Heart left ventricle (tissue), 16 donors: ENCODE data around the gene ANXA2. TPM values are rescaled to one million over a fixed set of nuclear protein-coding genes. Genes with fewer than 3 reads are reported as not detected.

Experiments
- ATAC-seq, 4 donors: fragments of 200-7000 bp; cut with Tn5 transposase; one replicate each; pipeline ENCODE4 v1.9.1; 2020 to 2022; ENCODE audit warnings: moderate library complexity in 4 of 4, mild to moderate bottlenecking in 3 of 4, moderate number of reproducible peaks in 1 of 4
- DNase-seq, 5 donors: peaks; one replicate each; pipeline ENCODE4 v3.0.0-alpha.2; 2020
- H3K27ac ChIP-seq, 12 donors: fragments of 200-600 bp; sonication (generic) in 4 of 12; one replicate each; pipeline versions ENCODE4 v1.5.0 to v1.8.0; 2016 to 2022; ENCODE audit warnings: mild to moderate bottlenecking in 2 of 12
- H3K27me3 ChIP-seq, 9 donors: fragments of 200-600 bp; sonication (generic) in 2 of 9; one replicate each; pipeline versions ENCODE4 v1.5.1 to v1.8.0; 2016 to 2022; ENCODE audit warnings: mild to moderate bottlenecking in 3 of 9
- H3K36me3 ChIP-seq, 9 donors: fragments of 200-600 bp; sonication (generic) in 2 of 9; one replicate each; pipeline versions ENCODE4 v1.5.0 to v1.8.0; 2018 to 2022; ENCODE audit warnings: mild to moderate bottlenecking in 2 of 9
- H3K4me1 ChIP-seq, 12 donors: fragments of 200-600 bp; sonication (generic) in 4 of 12; one replicate each; pipeline versions ENCODE4 v1.5.0 to v1.8.0; 2016 to 2022; ENCODE audit warnings: mild to moderate bottlenecking in 3 of 12
- H3K4me3 ChIP-seq, 12 donors: fragments of 200-600 bp; sonication (generic) in 4 of 12; one replicate each; pipeline versions ENCODE4 v1.5.0 to v1.8.0; 2017 to 2022; ENCODE audit warnings: mild to moderate bottlenecking in 9 of 12, moderate library complexity in 4 of 12
- H3K9me3 ChIP-seq, 12 donors: fragments of 200-600 bp; sonication (generic) in 4 of 12; one replicate each; pipeline versions ENCODE4 v1.5.0 to v1.8.0; 2016 to 2022; ENCODE audit warnings: mild to moderate bottlenecking in 1 of 12
- CTCF ChIP-seq, 12 donors: fragments of 200-600 bp; sonication (generic) in 4 of 12; IDR thresholded peaks; one replicate each; pipeline versions ENCODE4 v1.5.0 to v1.8.0; 2018 to 2022; ENCODE audit warnings: antibody characterized with exemption in 12 of 12, mild to moderate bottlenecking in 5 of 12
- POLR2A ChIP-seq, 2 donors: fragments of 450-650 bp; IDR thresholded peaks; one replicate each; pipeline ENCODE4 v1.6.1; 2017; ENCODE audit warnings: antibody characterized with exemption in 2 of 2, mild to moderate bottlenecking in 2 of 2, moderate library complexity in 2 of 2
- WGBS, 4 donors: extraction: QIAGEN DNeasy Blood & Tissue Kit in 2 of 4; methylation state at CpG; one replicate each; pipeline versions ENCODE4 v1.1.5 to v1.1.7; 2013 to 2018; 5-methylcytosine and 5-hydroxymethylcytosine counted together
- intact Hi-C, 10 donors: fragments of 100-400 bp; cut with DNase I; formaldehyde crosslinking; loops; one replicate each; pipeline versions ENCODE4 v1.11.1 to v1.14.2; 2022
- polyA plus RNA-seq, 2 donors: library from polyadenylated mRNA; stranded (reverse); fragments of 200-250 nt; gene quantifications; one replicate each; pipeline ENCODE4 v1.2.3, GENCODE V29; 2013
- total RNA-seq, 9 donors: library from RNA; depleted of rRNA in 2 of 9; stranded (reverse); fragments of >200 nt in 2 of 9; fragmentation: NEBNext Ultra II Directional in 3 of 9; extraction: Animal tissue kit (Norgen Biotek cat#: 25700) in 3 of 9; gene quantifications; one replicate each; pipeline versions ENCODE4 v1.1.0 to v1.2.4, GENCODE V29; 2016 to 2023
- donor health status: ischemic (EF 13 %, LVEDD 7.1; RV severe dilation, severe dysfunction).
- donor health status: healthy with polysubstance abuse.
- donor health status: DM: no; HTN: yes; CAD: no.
- donor health status: DM: no; HTN: no; CAD: no.
- donor health status: ischemic (EF 25% LVEDD 6.9; RV normal size, moderate dysfunction).
- donor health status: ischemic (EF 25% LVEDD 5.7; RV mildly dilated, moderate dysfunction).
- donor health status: healthy.
- donor health status: DM: yes; HTN: yes; CAD: no.
- donor health status: ischemic (EF 35%, LVEDD 5.7; RV mildly dilated, moderate dysfunction).
- donor health status: nonischemic (EF 11% LVEDD 7.7; RV severe dilation, severe dysfunction).
- donor health status: DM: yes; HTN: yes; CAD: no.
- donor health status: PGD.
- donor health status: ischemic (EF 29% LVEDD 5.4; RV normal size, mild dysfunction).
- donor health status: nonischemic (EF 23%, LVEDD 6.1; RV moderate dilation, normal function).

ANXA2 gene
- total and polyA plus RNA-seq, 11 donors: 106 to 547 (median 207) TPM

DNA sequence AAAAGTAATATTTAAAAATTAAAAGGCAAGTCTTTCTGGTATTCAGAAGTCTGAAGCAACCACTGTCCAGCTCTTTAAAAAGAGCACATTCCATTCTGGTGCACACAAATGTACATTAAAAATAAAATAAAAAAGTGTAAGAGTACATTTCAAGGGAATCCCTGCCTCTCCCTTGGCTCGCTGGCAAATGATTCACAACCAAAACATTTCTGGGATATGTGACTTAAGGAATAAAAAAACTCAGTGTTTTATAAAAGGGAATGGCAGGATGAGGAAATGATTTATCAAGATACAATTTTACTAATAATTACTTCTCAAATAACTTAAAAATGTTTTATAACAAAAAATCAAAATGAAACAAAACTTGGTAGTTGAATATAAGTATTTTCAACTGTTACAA is 23.8 kb upstream of the ANXA2 start:
- DNase-seq (no peak), ATAC-seq (no peak)
- H3K4me1 ChIP-seq: peaks cover 0 to 25% (median 0%) of the 10 kb centered on the region in 12 donors
- TF ChIP-seq POLR2A (IDR thresholded peaks at IDR 0.05) (no peak), CTCF (IDR thresholded peaks at IDR 0.05) (no peak)
- H3K36me3 ChIP-seq: peaks cover 0 to 33% (median 9%) of the 10 kb centered on the region in 9 donors
- H3K27me3 ChIP-seq: no peaks in the 10 kb centered on the region
- no peak overlapping the region for H3K27ac ChIP-seq
- no peaks in the 10 kb centered on the region for H3K9me3 ChIP-seq
- no peak overlapping the region for H3K4me3 ChIP-seq
- WGBS, 4 donors: 75 to 95% (median 85%) methylated on average over 1 of the region's 1 CpG
- intact Hi-C loops: no loop called here

DNA sequence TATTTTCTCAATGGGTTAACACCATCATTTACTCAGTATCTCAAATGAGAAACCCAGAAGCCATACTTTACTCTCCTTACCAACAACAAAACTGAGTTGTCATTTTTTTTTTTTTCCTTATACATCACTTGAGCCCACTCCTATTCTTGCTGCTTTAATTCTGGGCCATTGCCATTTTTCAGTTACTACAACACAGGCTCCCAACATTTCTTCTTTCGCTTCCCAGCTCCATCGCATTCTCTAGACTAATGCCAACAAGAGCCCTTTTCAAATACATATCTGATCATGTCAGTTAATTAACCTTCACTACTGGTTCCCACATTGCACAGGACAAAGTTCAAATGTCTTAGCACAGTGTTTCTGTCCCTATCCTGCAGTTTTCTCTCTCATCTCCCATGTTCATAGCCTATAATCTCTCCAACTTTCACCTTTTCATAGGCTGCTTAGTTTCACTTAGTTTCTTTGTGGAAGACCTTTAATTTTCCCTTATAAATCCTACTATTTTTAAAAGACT is 22.5 kb upstream of the ANXA2 start:
- no peaks in the 10 kb centered on the region for H3K9me3 ChIP-seq
- intact Hi-C loops: no loop called here
- ATAC-seq (no peak), DNase-seq (no peak)
- 94 to 96% (median 94%) methylated on average over 2 of the region's 2 CpGs for WGBS, 4 donors
- H3K36me3 ChIP-seq: peaks cover 0 to 29% (median 9%) of the 10 kb centered on the region in 9 donors
- H3K27ac ChIP-seq: no peak overlapping the region
- no peaks in the 10 kb centered on the region for H3K27me3 ChIP-seq
- peaks cover 0 to 25% (median 0%) of the 10 kb centered on the region in 12 donors for H3K4me1 ChIP-seq
- TF ChIP-seq POLR2A (IDR thresholded peaks at IDR 0.05): no peak
- TF ChIP-seq CTCF (IDR thresholded peaks at IDR 0.05): no peak
- H3K4me3 ChIP-seq: no peak overlapping the region

DNA sequence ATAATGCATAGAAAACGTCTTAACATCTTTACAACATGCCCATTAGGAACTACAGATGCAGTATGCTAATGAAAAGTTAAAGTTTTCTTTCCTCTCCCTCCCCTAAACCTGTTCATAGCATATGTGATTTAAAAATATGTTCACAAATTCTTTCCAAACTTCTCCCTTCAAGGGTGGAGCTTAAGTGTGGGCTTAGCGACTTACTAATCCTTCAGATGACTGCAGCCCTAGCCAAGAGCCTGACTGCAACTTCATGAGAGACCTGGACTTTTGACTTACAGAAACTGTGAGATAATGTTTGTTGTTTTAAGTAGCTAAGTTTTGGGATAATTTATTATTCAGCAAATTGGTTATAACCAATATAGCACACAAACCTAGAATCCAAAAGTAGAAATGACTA is 22.0 kb upstream of the ANXA2 start:
- H3K4me3 ChIP-seq: no peak overlapping the region
- DNase-seq (no peak), ATAC-seq (no peak)
- H3K4me1 ChIP-seq: peaks cover 0 to 22% (median 0%) of the 10 kb centered on the region in 12 donors
- H3K36me3 ChIP-seq: peaks cover 0 to 29% (median 9%) of the 10 kb centered on the region in 9 donors
- intact Hi-C loops: no loop called here
- no peaks in the 10 kb centered on the region for H3K27me3 ChIP-seq
- WGBS, 4 donors: 86 to 92% (median 87%) methylated on average over 2 of the region's 2 CpGs
- H3K9me3 ChIP-seq: no peaks in the 10 kb centered on the region
- no peak overlapping the region for H3K27ac ChIP-seq
- no peak for TF ChIP-seq POLR2A (IDR thresholded peaks at IDR 0.05)
- no peak for TF ChIP-seq CTCF (IDR thresholded peaks at IDR 0.05)

DNA sequence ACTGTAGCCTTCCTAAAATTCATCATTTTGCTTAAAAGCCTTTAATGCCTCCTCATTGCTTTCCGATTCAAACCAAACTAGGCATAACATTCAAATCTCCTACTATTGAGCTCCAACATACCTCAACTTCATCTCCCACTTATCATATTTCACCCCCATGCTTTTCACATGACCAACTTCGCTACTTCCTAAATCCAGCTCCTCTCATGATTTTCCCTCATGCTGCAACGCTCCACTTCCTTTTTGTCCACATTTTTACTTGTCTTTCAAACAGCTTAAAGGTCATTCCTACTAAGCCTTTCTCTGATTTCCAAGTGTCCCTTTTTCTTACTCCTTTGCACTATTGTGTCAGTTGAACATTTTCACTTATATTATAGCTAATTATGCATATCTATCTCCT is 20.3 kb upstream of the ANXA2 start:
- Histone ChIP-seq H3K27ac (no peak overlapping the region), H3K4me1 (peaks cover 0 to 7% (median 0%) of the 10 kb centered on the region in 12 donors), H3K4me3 (no peak overlapping the region), H3K27me3 (no peaks in the 10 kb centered on the region), H3K9me3 (no peaks in the 10 kb centered on the region), H3K36me3 (peaks cover 0 to 24% (median 9%) of the 10 kb centered on the region in 9 donors)
- no peak for ATAC-seq
- intact Hi-C loops: no loop called here
- no peak for DNase-seq
- TF ChIP-seq CTCF (IDR thresholded peaks at IDR 0.05): no peak
- WGBS, 4 donors: 91 to 94% (median 92%) methylated on average over 3 of the region's 3 CpGs
